Naive B cell (primary cell): ENCODE results near the gene NTS. TPM values are rescaled to one million over a fixed set of nuclear protein-coding genes. Genes with fewer than 3 reads are reported as not detected.

Experiments
- ATAC-seq, 2 donors: fragments of 150-1000 bp; cut with Tn5 transposase; 2 replicates each; pipeline ENCODE4 v1.10.0; 2021; ENCODE audit warnings: low read depth in 2 of 2, mild to moderate bottlenecking in 2 of 2, moderate library complexity in 2 of 2
- DNase-seq: peaks from one replicate; pipeline ENCODE4 v3.0.0; 2022
- H3K27ac Mint-ChIP-seq, 6 donors: one replicate each; pipeline ENCODE4 v1.8.0; 2020 to 2022; ENCODE audit warnings: mild to moderate bottlenecking in 6 of 6, mixed read lengths in 6 of 6, moderate library complexity in 5 of 6, inconsistent platforms in 2 of 6
- H3K27me3 Mint-ChIP-seq, 3 donors: one replicate each; pipeline ENCODE4 v1.8.0; 2021 to 2022; ENCODE audit warnings: mixed read lengths in 3 of 3, mild to moderate bottlenecking in 1 of 3
- H3K36me3 Mint-ChIP-seq, 2 donors: one replicate each; pipeline ENCODE4 v1.8.0; 2020 to 2022; ENCODE audit warnings: mixed read lengths in 2 of 2, inconsistent platforms in 1 of 2, mild to moderate bottlenecking in 1 of 2
- H3K4me1 Mint-ChIP-seq, 3 donors: one replicate each; pipeline ENCODE4 v1.8.0; 2020 to 2022; ENCODE audit warnings: mixed read lengths in 3 of 3, inconsistent platforms in 1 of 3, mild to moderate bottlenecking in 1 of 3, moderate library complexity in 1 of 3
- H3K4me3 Mint-ChIP-seq, 8 donors: one replicate each; pipeline ENCODE4 v1.8.0; 2020 to 2022; ENCODE audit warnings: mild to moderate bottlenecking in 8 of 8, mixed read lengths in 8 of 8, moderate library complexity in 8 of 8, inconsistent platforms in 2 of 8
- H3K9me3 Mint-ChIP-seq, 7 donors: one replicate each; pipeline ENCODE4 v1.8.0; 2020 to 2022; ENCODE audit warnings: mixed read lengths in 7 of 7, mild to moderate bottlenecking in 5 of 7, inconsistent platforms in 2 of 7, moderate library complexity in 1 of 7
- polyA plus RNA-seq, 6 donors: library from polyadenylated mRNA; unstranded; fragments of 300-500 nt; fragmentation: Illumina TruSeq; gene quantifications; one replicate each; pipeline ENCODE4 v1.2.3, GENCODE V29; 2021; ENCODE audit warnings: low read depth in 6 of 6

Gene NTS
- not detected for polyA plus RNA-seq

- no peaks in the 10 kb centered on the region for H3K36me3 Mint-ChIP-seq
- peaks cover 0 to 4% (median 0%) of the 10 kb centered on the region in 3 donors for H3K4me1 Mint-ChIP-seq
- peak within 1 kb of the TSS in 1 of 6 donors; percentile 23 for H3K27ac Mint-ChIP-seq
- DNase-seq, result no peak
- H3K9me3 Mint-ChIP-seq, result no peaks in the 10 kb centered on the region
- ATAC-seq, result peak; percentile 42 to 61
- no peak within 1 kb of the TSS for H3K4me3 Mint-ChIP-seq
- H3K27me3 Mint-ChIP-seq, result no peaks in the 10 kb centered on the region
Measured at GRCh38 chr12:85874031-85874461, at the start of gene NTS. NTS (plus strand) TSS chr12:85874295; CDS start chr12:85874404, 109 bp downstream.

GRCh38 chr12:85825746-85826145 lies 48.3 kb upstream of the NTS start:
- H3K4me1 Mint-ChIP-seq, result no peaks in the 10 kb centered on the region
- H3K27ac Mint-ChIP-seq, result no peak overlapping the region
- ATAC-seq (no peak), DNase-seq (no peak)
- peaks cover 0 to 12% (median 5%) of the 10 kb centered on the region in 7 donors for H3K9me3 Mint-ChIP-seq
- no peaks in the 10 kb centered on the region for H3K36me3 Mint-ChIP-seq
- H3K27me3 Mint-ChIP-seq, result peaks cover 0 to 3% (median 0%) of the 10 kb centered on the region in 3 donors
- H3K4me3 Mint-ChIP-seq, result no peak overlapping the region

- H3K27me3 Mint-ChIP-seq, result peaks cover 0 to 3% (median 0%) of the 10 kb centered on the region in 3 donors
- H3K36me3 Mint-ChIP-seq, result no peaks in the 10 kb centered on the region
- H3K27ac Mint-ChIP-seq, result no peak overlapping the region
- H3K9me3 Mint-ChIP-seq, result peaks cover 0 to 7% (median 0%) of the 10 kb centered on the region in 7 donors
- no peaks in the 10 kb centered on the region for H3K4me1 Mint-ChIP-seq
- no peak overlapping the region for H3K4me3 Mint-ChIP-seq
- no peak for ATAC-seq
- DNase-seq, result no peak
Measured at GRCh38 chr12:85828576-85828975, 45.5 kb upstream of the NTS start.

GRCh38 chr12:85829391-85829790 lies 44.7 kb upstream of the NTS start:
- H3K27me3 Mint-ChIP-seq, result peaks cover 0 to 3% (median 0%) of the 10 kb centered on the region in 3 donors
- H3K36me3 Mint-ChIP-seq, result no peaks in the 10 kb centered on the region
- no peak for ATAC-seq
- H3K27ac Mint-ChIP-seq, result no peak overlapping the region
- no peak for DNase-seq
- H3K9me3 Mint-ChIP-seq, result peaks cover 0 to 5% (median 0%) of the 10 kb centered on the region in 7 donors
- no peak overlapping the region for H3K4me3 Mint-ChIP-seq
- H3K4me1 Mint-ChIP-seq, result no peaks in the 10 kb centered on the region

GRCh38 chr12:85831327-85831990 lies 42.6 kb upstream of the NTS start:
- Mint-ChIP-seq H3K27me3 (peaks cover 6 to 7% (median 7%) of the 10 kb centered on the region in 3 donors), H3K36me3 (no peaks in the 10 kb centered on the region), H3K27ac (no peak overlapping the region), H3K4me3 (no peak overlapping the region), H3K9me3 (peaks cover 0 to 3% (median 0%) of the 10 kb centered on the region in 7 donors), H3K4me1 (no peaks in the 10 kb centered on the region)
- ATAC-seq (no peak), DNase-seq (no peak)

GRCh38 chr12:85833579-85833978 lies 40.5 kb upstream of the NTS start:
- no peaks in the 10 kb centered on the region for H3K4me1 Mint-ChIP-seq
- no peaks in the 10 kb centered on the region for H3K9me3 Mint-ChIP-seq
- H3K4me3 Mint-ChIP-seq, result no peak overlapping the region
- DNase-seq (no peak), ATAC-seq (no peak)
- H3K27me3 Mint-ChIP-seq, result peaks cover 6 to 13% (median 7%) of the 10 kb centered on the region in 3 donors
- no peaks in the 10 kb centered on the region for H3K36me3 Mint-ChIP-seq
- no peak overlapping the region for H3K27ac Mint-ChIP-seq

GRCh38 chr12:85834378-85834777 lies 39.7 kb upstream of the NTS start:
- no peak overlapping the region for H3K4me3 Mint-ChIP-seq
- H3K4me1 Mint-ChIP-seq, result no peaks in the 10 kb centered on the region
- ATAC-seq (no peak), DNase-seq (no peak)
- peaks cover 3 to 13% (median 7%) of the 10 kb centered on the region in 3 donors for H3K27me3 Mint-ChIP-seq
- H3K9me3 Mint-ChIP-seq, result no peaks in the 10 kb centered on the region
- no peak overlapping the region for H3K27ac Mint-ChIP-seq
- no peaks in the 10 kb centered on the region for H3K36me3 Mint-ChIP-seq

- ATAC-seq, result no peak
- no peaks in the 10 kb centered on the region for H3K4me1 Mint-ChIP-seq
- no peak for DNase-seq
- H3K4me3 Mint-ChIP-seq, result no peak overlapping the region
- H3K27me3 Mint-ChIP-seq, result peaks cover 3 to 13% (median 7%) of the 10 kb centered on the region in 3 donors
- H3K9me3 Mint-ChIP-seq, result no peaks in the 10 kb centered on the region
- no peak overlapping the region for H3K27ac Mint-ChIP-seq
- H3K36me3 Mint-ChIP-seq, result no peaks in the 10 kb centered on the region
Measured at GRCh38 chr12:85835426-85836196, 38.5 kb upstream of the NTS start.

GRCh38 chr12:85836197-85837090 lies 37.7 kb upstream of the NTS start, which contains the start of gene RASSF9:
RASSF9 (minus strand) TSS chr12:85836409; CDS start chr12:85836201, 208 bp downstream.
- Mint-ChIP-seq H3K36me3 (no peaks in the 10 kb centered on the region), H3K4me3 (no peak within 1 kb of the TSS), H3K27me3 (peaks cover 3 to 13% (median 7%) of the 10 kb centered on the region in 3 donors), H3K9me3 (no peaks in the 10 kb centered on the region), H3K27ac (peak within 1 kb of the TSS in 1 of 6 donors; percentile 86), H3K4me1 (no peaks in the 10 kb centered on the region)
- no peak for DNase-seq
- no peak for ATAC-seq

GRCh38 chr12:85843606-85844310 lies 30.3 kb upstream of the NTS start:
- Mint-ChIP-seq H3K9me3 (peaks cover 0 to 2% (median 0%) of the 10 kb centered on the region in 7 donors), H3K36me3 (no peaks in the 10 kb centered on the region), H3K27ac (no peak overlapping the region), H3K4me3 (no peak overlapping the region), H3K4me1 (no peaks in the 10 kb centered on the region), H3K27me3 (no peaks in the 10 kb centered on the region)
- ATAC-seq (no peak), DNase-seq (no peak)

GRCh38 chr12:85849344-85849743 lies 24.8 kb upstream of the NTS start:
- peaks cover 0 to 4% (median 0%) of the 10 kb centered on the region in 7 donors for H3K9me3 Mint-ChIP-seq
- no peak for DNase-seq
- no peaks in the 10 kb centered on the region for H3K4me1 Mint-ChIP-seq
- no peak overlapping the region for H3K4me3 Mint-ChIP-seq
- H3K27ac Mint-ChIP-seq, result no peak overlapping the region
- H3K36me3 Mint-ChIP-seq, result no peaks in the 10 kb centered on the region
- ATAC-seq, result no peak
- no peaks in the 10 kb centered on the region for H3K27me3 Mint-ChIP-seq

GRCh38 chr12:85855305-85855704 lies 18.8 kb upstream of the NTS start:
- Mint-ChIP-seq H3K9me3 (peaks cover 0 to 5% (median 3%) of the 10 kb centered on the region in 7 donors), H3K4me1 (no peaks in the 10 kb centered on the region), H3K27ac (no peak overlapping the region), H3K27me3 (peaks cover 0 to 4% (median 0%) of the 10 kb centered on the region in 3 donors), H3K4me3 (no peak overlapping the region), H3K36me3 (no peaks in the 10 kb centered on the region)
- DNase-seq (no peak), ATAC-seq (no peak)
